A673 (cell line): Measurements from ENCODE around the gene CYB5RL.

Experiments
- CTCF ChIP-seq: fragments of 300-800, 200-600 bp; sonication (generic); conservative IDR thresholded peaks from 2 replicates; pipeline ENCODE4 v1.5.1; 2017; ENCODE audit warnings: low read depth, mild to moderate bottlenecking, antibody characterized with exemption, low read length, moderate library complexity, mixed read lengths
- EZH2 ChIP-seq: fragments of 200-600 bp; sonication (generic); IDR thresholded peaks from 2 replicates; pipeline ENCODE4 v1.6.1; 2017; ENCODE audit warnings: borderline replicate concordance, low read depth, mild to moderate bottlenecking, mixed read lengths, antibody characterized with exemption, low read length; ENCODE audit not compliant: poor library complexity, severe bottlenecking

- TF ChIP-seq CTCF = no peak
- TF ChIP-seq EZH2 = no peak
Measured at GRCh38 chr1:54190526-54190925, 9.3 kb downstream of the CYB5RL start.
